ENCODE data around the gene ATG7. TPM values are rescaled to one million over a fixed set of nuclear protein-coding genes. Genes with fewer than 3 reads are reported as not detected.

The ATG7 gene
- total and polyA plus RNA-seq, 4 experiments from 2014 or later = 16.9 to 32.8 (median 27.8) TPM

DNA sequence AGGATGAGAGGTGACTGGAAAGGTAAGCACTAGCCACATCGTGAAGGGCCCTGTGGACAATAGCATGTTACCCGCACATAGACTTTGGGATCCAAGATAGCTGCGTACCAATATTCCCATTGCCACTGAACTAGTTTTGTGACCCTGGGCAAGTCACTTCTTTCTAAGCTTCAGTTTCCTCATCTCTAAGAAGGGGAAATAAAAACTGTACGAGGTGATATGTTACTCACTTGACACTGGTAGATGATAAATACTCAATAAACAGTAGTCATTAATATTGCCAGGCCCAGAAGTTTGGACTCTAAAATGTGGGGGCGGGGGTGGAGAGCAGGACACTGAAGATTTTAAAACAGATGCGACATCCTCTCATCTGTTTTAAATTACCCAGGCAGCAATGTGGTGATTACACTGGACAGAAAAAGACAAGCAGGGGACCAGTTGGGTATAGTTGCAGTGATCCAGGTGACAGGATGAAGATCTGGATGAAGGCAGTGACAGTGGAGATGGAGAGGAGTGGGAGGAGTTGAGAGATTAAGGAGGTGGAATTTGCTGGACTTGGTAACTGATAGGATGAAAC, 2.5 kb downstream of the ATG7 start:
- peaks cover 28% of the 10 kb centered on the region for H3K4me1 ChIP-seq (ENCODE audit: insufficient read depth, low read length)
- peaks cover 37 to 62% (median 53%) of the 10 kb centered on the region in 4 donors for H3K4me1 Mint-ChIP-seq
- H3K9me3 Mint-ChIP-seq = peaks cover 0 to 3% (median 0%) of the 10 kb centered on the region in 8 donors
- H3K27me3 Mint-ChIP-seq = no peaks in the 10 kb centered on the region
- peak overlapping the region; percentile 3 to 98 (median 69) for H3K27ac Mint-ChIP-seq
- DNase-seq = no peak
- POLR2A ChIA-PET (ENCODE audit: partially characterized antibody) = no interaction called here
- peaks cover 37 to 41% of the 10 kb centered on the region in 2 donors for H3K36me3 Mint-ChIP-seq
- H3K27me3 ChIP-seq (ENCODE audit: insufficient read depth, low read length) = no peaks in the 10 kb centered on the region
- H3K4me3 ChIP-seq (ENCODE audit: low read length in 2 of 2) = no peak overlapping the region
- peak overlapping the region in 5 of 8 donors; percentile 33 to 97 (median 41) for H3K4me3 Mint-ChIP-seq
- no peak overlapping the region for H3K27ac ChIP-seq (ENCODE audit: low read depth, low read length)
- CTCF ChIA-PET (ENCODE audit: partially characterized antibody) = interaction anchor here (3.0 kb wide), 1 partner anchor 38 kb away, joined by 12 read pairs; no protein-coding TSS in a partner anchor
- intact Hi-C loops (cut with micrococcal nuclease) = no loop called here
- no peaks in the 10 kb centered on the region for H3K9me3 ChIP-seq (ENCODE audit: control insufficient read depth in 1 of 2, low read length in 2 of 2)
- H3K36me3 ChIP-seq (ENCODE audit: insufficient read depth, low read length) = no peaks in the 10 kb centered on the region

DNA sequence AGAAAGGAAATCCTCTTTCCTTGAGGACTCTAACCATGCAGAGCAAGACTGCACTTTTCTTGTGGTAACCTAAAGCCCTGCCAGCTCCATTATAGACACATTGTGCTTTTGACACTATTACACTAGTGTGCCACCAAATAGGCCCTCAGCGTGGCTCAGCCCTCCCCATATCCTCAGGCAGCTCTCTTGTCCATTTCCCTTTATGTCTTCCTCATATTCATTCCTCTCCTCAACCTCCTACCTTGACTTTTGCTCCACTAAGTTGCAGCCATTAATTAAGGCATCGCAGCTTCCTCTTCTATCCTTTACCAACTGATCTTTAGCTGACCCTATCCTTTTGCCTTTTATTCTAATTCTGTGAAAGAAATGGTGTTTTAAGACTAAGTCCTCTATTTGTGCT, 3.7 kb downstream of the ATG7 start:
- no peak overlapping the region for H3K27ac ChIP-seq (ENCODE audit: low read depth, low read length)
- H3K36me3 Mint-ChIP-seq = peaks cover 46 to 47% of the 10 kb centered on the region in 2 donors
- no peak overlapping the region for H3K4me3 ChIP-seq (ENCODE audit: low read length in 2 of 2)
- POLR2A ChIA-PET (ENCODE audit: partially characterized antibody) = no interaction called here
- H3K27me3 ChIP-seq (ENCODE audit: insufficient read depth, low read length) = no peaks in the 10 kb centered on the region
- CTCF ChIA-PET (ENCODE audit: partially characterized antibody) = no interaction called here
- H3K9me3 Mint-ChIP-seq = peaks cover 0 to 3% (median 0%) of the 10 kb centered on the region in 8 donors
- H3K4me3 Mint-ChIP-seq = peak overlapping the region in 1 of 8 donors; percentile 32
- peaks cover 37 to 68% (median 48%) of the 10 kb centered on the region in 4 donors for H3K4me1 Mint-ChIP-seq
- DNase-seq = no peak
- H3K36me3 ChIP-seq (ENCODE audit: insufficient read depth, low read length) = no peaks in the 10 kb centered on the region
- no peaks in the 10 kb centered on the region for H3K9me3 ChIP-seq (ENCODE audit: control insufficient read depth in 1 of 2, low read length in 2 of 2)
- H3K4me1 ChIP-seq (ENCODE audit: insufficient read depth, low read length) = peaks cover 28% of the 10 kb centered on the region
- no peaks in the 10 kb centered on the region for H3K27me3 Mint-ChIP-seq
- intact Hi-C loops (cut with micrococcal nuclease) = no loop called here
- H3K27ac Mint-ChIP-seq = peak overlapping the region in 3 of 7 donors; percentile 2 to 57 (median 10)

- Mint-ChIP-seq H3K9me3 (peaks cover 0 to 3% (median 0%) of the 10 kb centered on the region in 8 donors), H3K27ac (peak overlapping the region in 3 of 7 donors; percentile 5 to 13 (median 5)), H3K4me1 (peaks cover 37 to 64% (median 45%) of the 10 kb centered on the region in 4 donors), H3K36me3 (peaks cover 49 to 51% of the 10 kb centered on the region in 2 donors), H3K27me3 (no peaks in the 10 kb centered on the region), H3K4me3 (peak overlapping the region in 1 of 8 donors; percentile 5)
- no peak overlapping the region for H3K27ac ChIP-seq (ENCODE audit: low read depth, low read length)
- no peak overlapping the region for H3K4me3 ChIP-seq (ENCODE audit: low read length in 2 of 2)
- intact Hi-C loops (cut with micrococcal nuclease) = no loop called here
- peaks cover 2% of the 10 kb centered on the region for H3K36me3 ChIP-seq (ENCODE audit: insufficient read depth, low read length)
- ChIA-PET CTCF (ENCODE audit: partially characterized antibody) (interaction anchor here (1.0 kb wide), 1 partner anchor 14 kb away, joined by 3 read pairs; no protein-coding TSS in a partner anchor), POLR2A (ENCODE audit: partially characterized antibody) (no interaction called here)
- peaks cover 23% of the 10 kb centered on the region for H3K4me1 ChIP-seq (ENCODE audit: insufficient read depth, low read length)
- H3K27me3 ChIP-seq (ENCODE audit: insufficient read depth, low read length) = no peaks in the 10 kb centered on the region
- DNase-seq = no peak
- no peaks in the 10 kb centered on the region for H3K9me3 ChIP-seq (ENCODE audit: control insufficient read depth in 1 of 2, low read length in 2 of 2)
Measured at GRCh38 chr3:11276901-11277300, 4.7 kb downstream of the ATG7 start.

GRCh38 chr3:11282250-11283138, 10.3 kb downstream of the ATG7 start:
- Mint-ChIP-seq H3K4me3 (no peak overlapping the region), H3K4me1 (peaks cover 8 to 27% (median 12%) of the 10 kb centered on the region in 4 donors), H3K36me3 (peaks cover 46 to 52% of the 10 kb centered on the region in 2 donors), H3K27me3 (no peaks in the 10 kb centered on the region), H3K27ac (peak overlapping the region in 2 of 7 donors; percentile 30 to 50), H3K9me3 (peaks cover 0 to under 1% (median 0%) of the 10 kb centered on the region in 8 donors)
- Histone ChIP-seq H3K27me3 (ENCODE audit: insufficient read depth, low read length) (no peaks in the 10 kb centered on the region), H3K27ac (ENCODE audit: low read depth, low read length) (no peak overlapping the region), H3K9me3 (ENCODE audit: control insufficient read depth in 1 of 2, low read length in 2 of 2) (no peaks in the 10 kb centered on the region), H3K4me1 (ENCODE audit: insufficient read depth, low read length) (peaks cover 5% of the 10 kb centered on the region), H3K4me3 (ENCODE audit: low read length in 2 of 2) (no peak overlapping the region), H3K36me3 (ENCODE audit: insufficient read depth, low read length) (peaks cover 8% of the 10 kb centered on the region)
- DNase-seq = no peak
- CTCF ChIA-PET (ENCODE audit: partially characterized antibody) = interaction anchor here (0.7 to 1.6 kb wide), 2 partner anchors 9 to 55 kb away, joined by 3 to 4 read pairs; no protein-coding TSS in a partner anchor
- intact Hi-C loops (cut with micrococcal nuclease) = no loop called here
- POLR2A ChIA-PET (ENCODE audit: partially characterized antibody) = interaction anchor here (1.2 to 1.5 kb wide), 2 partner anchors 9 to 10 kb away, joined by 3 to 6 read pairs; partner anchors contain the start of gene ATG7

- DNase-seq = no peak
- Histone ChIP-seq H3K27ac (ENCODE audit: low read depth, low read length) (no peak overlapping the region), H3K27me3 (ENCODE audit: insufficient read depth, low read length) (no peaks in the 10 kb centered on the region), H3K36me3 (ENCODE audit: insufficient read depth, low read length) (peaks cover 8% of the 10 kb centered on the region), H3K4me1 (ENCODE audit: insufficient read depth, low read length) (peaks cover 8% of the 10 kb centered on the region), H3K9me3 (ENCODE audit: control insufficient read depth in 1 of 2, low read length in 2 of 2) (no peaks in the 10 kb centered on the region), H3K4me3 (ENCODE audit: low read length in 2 of 2) (no peak overlapping the region)
- Mint-ChIP-seq H3K36me3 (peaks cover 43 to 49% of the 10 kb centered on the region in 2 donors), H3K4me1 (peaks cover 10 to 31% (median 17%) of the 10 kb centered on the region in 4 donors), H3K9me3 (no peaks in the 10 kb centered on the region), H3K4me3 (no peak overlapping the region), H3K27ac (peak overlapping the region in 2 of 7 donors; percentile 18 to 19), H3K27me3 (no peaks in the 10 kb centered on the region)
- intact Hi-C loops (cut with micrococcal nuclease) = no loop called here
- ChIA-PET CTCF (ENCODE audit: partially characterized antibody) (interaction anchor here (1.6 kb wide), 1 partner anchor 8 kb away, joined by 4 read pairs; no protein-coding TSS in a partner anchor), POLR2A (ENCODE audit: partially characterized antibody) (interaction anchor here (1.5 kb wide), 1 partner anchor 11 kb away, joined by 6 read pairs; the partner anchor contains the start of gene ATG7)
Measured at GRCh38 chr3:11283139-11283475, 10.9 kb downstream of the ATG7 start.

DNA sequence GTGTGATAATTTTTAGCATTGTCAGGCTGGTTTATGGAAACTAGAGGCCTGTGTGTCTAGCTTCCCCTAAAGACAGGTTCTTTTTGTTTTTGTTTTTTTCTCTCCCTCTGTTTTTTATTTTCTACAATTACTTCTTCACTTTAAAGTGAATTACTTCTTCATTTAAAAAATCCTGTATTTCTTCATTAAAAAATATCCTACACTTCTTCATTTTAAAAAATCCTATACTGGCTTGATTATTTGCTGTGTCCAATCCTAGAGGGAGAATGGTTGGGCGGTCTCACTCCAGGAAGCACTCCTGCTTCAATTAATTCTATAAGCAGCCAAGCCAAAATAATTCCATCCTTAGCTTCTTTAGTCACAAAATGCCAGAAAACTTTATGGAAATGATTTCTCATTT, 11.8 kb downstream of the ATG7 start:
- no peak overlapping the region for H3K27ac ChIP-seq (ENCODE audit: low read depth, low read length)
- intact Hi-C loops (cut with micrococcal nuclease) = no loop called here
- Mint-ChIP-seq H3K27ac (peak overlapping the region in 1 of 7 donors; percentile 61), H3K4me1 (peaks cover 17 to 35% (median 26%) of the 10 kb centered on the region in 4 donors), H3K4me3 (no peak overlapping the region), H3K9me3 (no peaks in the 10 kb centered on the region), H3K36me3 (peaks cover 35 to 44% of the 10 kb centered on the region in 2 donors), H3K27me3 (no peaks in the 10 kb centered on the region)
- peaks cover 17% of the 10 kb centered on the region for H3K4me1 ChIP-seq (ENCODE audit: insufficient read depth, low read length)
- H3K9me3 ChIP-seq (ENCODE audit: control insufficient read depth in 1 of 2, low read length in 2 of 2) = no peaks in the 10 kb centered on the region
- POLR2A ChIA-PET (ENCODE audit: partially characterized antibody) = no interaction called here
- CTCF ChIA-PET (ENCODE audit: partially characterized antibody) = no interaction called here
- no peak overlapping the region for H3K4me3 ChIP-seq (ENCODE audit: low read length in 2 of 2)
- no peak for DNase-seq
- no peaks in the 10 kb centered on the region for H3K27me3 ChIP-seq (ENCODE audit: insufficient read depth, low read length)
- peaks cover 8% of the 10 kb centered on the region for H3K36me3 ChIP-seq (ENCODE audit: insufficient read depth, low read length)

DNA sequence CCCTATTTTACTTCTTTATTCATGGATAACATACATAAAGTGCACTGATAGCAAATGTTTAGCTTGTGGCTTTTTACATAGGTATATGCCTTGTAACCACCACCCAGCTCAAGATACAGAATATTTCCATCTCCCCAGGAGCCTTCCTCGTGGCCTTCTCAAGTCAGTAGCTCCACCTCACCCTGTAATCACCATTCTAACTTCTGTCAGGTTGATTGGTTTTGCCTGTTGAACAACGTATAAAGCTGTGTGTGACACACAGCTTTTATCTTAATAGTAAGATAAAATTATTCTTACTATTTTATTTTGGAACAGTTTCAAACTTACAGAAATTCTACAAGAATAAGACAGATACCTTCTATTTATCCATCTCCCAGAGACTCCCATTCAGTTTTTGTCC, 13.3 kb downstream of the ATG7 start:
- no peaks in the 10 kb centered on the region for H3K27me3 ChIP-seq (ENCODE audit: insufficient read depth, low read length)
- H3K36me3 ChIP-seq (ENCODE audit: insufficient read depth, low read length) = peaks cover 8% of the 10 kb centered on the region
- H3K9me3 ChIP-seq (ENCODE audit: control insufficient read depth in 1 of 2, low read length in 2 of 2) = no peaks in the 10 kb centered on the region
- peaks cover 27 to 45% (median 37%) of the 10 kb centered on the region in 4 donors for H3K4me1 Mint-ChIP-seq
- intact Hi-C loops (cut with micrococcal nuclease) = no loop called here
- H3K4me3 Mint-ChIP-seq = no peak overlapping the region
- CTCF ChIA-PET (ENCODE audit: partially characterized antibody) = interaction anchor here (1.1 kb wide), 1 partner anchor 49 kb away, joined by 3 read pairs; no protein-coding TSS in a partner anchor
- DNase-seq = no peak
- H3K27ac ChIP-seq (ENCODE audit: low read depth, low read length) = no peak overlapping the region
- H3K9me3 Mint-ChIP-seq = no peaks in the 10 kb centered on the region
- peaks cover 31 to 39% of the 10 kb centered on the region in 2 donors for H3K36me3 Mint-ChIP-seq
- no peaks in the 10 kb centered on the region for H3K27me3 Mint-ChIP-seq
- POLR2A ChIA-PET (ENCODE audit: partially characterized antibody) = interaction anchor here (1.7 kb wide), 1 partner anchor 13 kb away, joined by 8 read pairs; the partner anchor contains the start of gene ATG7
- H3K4me3 ChIP-seq (ENCODE audit: low read length in 2 of 2) = no peak overlapping the region
- H3K27ac Mint-ChIP-seq = no peak overlapping the region
- H3K4me1 ChIP-seq (ENCODE audit: insufficient read depth, low read length) = peaks cover 31% of the 10 kb centered on the region
